Osteoblast (primary cell): ENCODE results near the gene PRDX3. TPM values are rescaled to one million over a fixed set of nuclear protein-coding genes. Genes with fewer than 3 reads are reported as not detected.

Experiments used
- DNase-seq: peaks from one replicate; pipeline ENCODE4 v3.0.0; 2011; ENCODE audit warnings: low spot score, mixed read lengths; ENCODE audit not compliant: insufficient read length; ENCODE audit errors: missing footprints
- H2AFZ ChIP-seq: 2 replicates; pipeline ENCODE4 v1.6.0; 2011; ENCODE audit warnings: mild to moderate bottlenecking, low read length
- H3K27ac ChIP-seq: 2 replicates; pipeline ENCODE4 v1.5.1; 2011; ENCODE audit warnings: mild to moderate bottlenecking, low read depth, low read length, moderate library complexity
- H3K27me3 ChIP-seq: 2 replicates; pipeline ENCODE4 v1.6.0; 2012; ENCODE audit warnings: mild to moderate bottlenecking, control low read depth, inconsistent platforms, low read length, moderate library complexity; ENCODE audit not compliant: insufficient read depth
- H3K36me3 ChIP-seq: 2 replicates; pipeline ENCODE4 v1.5.1; 2011; ENCODE audit warnings: mild to moderate bottlenecking, low read length, control low read depth, moderate library complexity; ENCODE audit not compliant: insufficient read depth
- H3K4me1 ChIP-seq: 2 replicates; pipeline ENCODE4 v1.5.1; 2011; ENCODE audit warnings: mild to moderate bottlenecking, low read length, control low read depth, moderate library complexity; ENCODE audit not compliant: insufficient read depth
- H3K4me2 ChIP-seq: 2 replicates; pipeline ENCODE4 v1.6.0; 2011; ENCODE audit warnings: mild to moderate bottlenecking, low read length; ENCODE audit not compliant: insufficient read depth
- H3K4me3 ChIP-seq: fragments of 200-600 bp; sonication (generic); 3 replicates; pipeline ENCODE4 v1.5.1; 2012; ENCODE audit warnings: mild to moderate bottlenecking, low read length, inconsistent platforms; ENCODE audit not compliant: insufficient read depth
- H3K79me2 ChIP-seq: 2 replicates; pipeline ENCODE4 v1.6.0; 2012; ENCODE audit warnings: mild to moderate bottlenecking, low read length, control low read depth, inconsistent platforms; ENCODE audit not compliant: insufficient read depth
- H3K9me3 ChIP-seq: 2 replicates; pipeline ENCODE4 v1.5.1; 2011; ENCODE audit warnings: low read depth, low read length, control low read depth
- H4K20me1 ChIP-seq: 2 replicates; pipeline ENCODE4 v1.6.0; 2012; ENCODE audit warnings: mild to moderate bottlenecking, low read length, control low read depth; ENCODE audit not compliant: insufficient read depth
- total RNA-seq: library from RNA; depleted of rRNA; stranded (reverse); fragments of >200 nt; gene quantifications from 2 replicates; pipeline ENCODE4 v1.2.3, GENCODE V29; 2012
- TF ChIP-seq, protein P1 (sequence below): IDR thresholded peaks from 2 replicates; pipeline ENCODE4 v1.5.1; 2011; ENCODE audit warnings: mild to moderate bottlenecking, low read depth, low read length, moderate library complexity; ENCODE audit errors: extremely low read depth

Gene PRDX3
- total RNA-seq, 1 donor = 119 TPM

DNA sequence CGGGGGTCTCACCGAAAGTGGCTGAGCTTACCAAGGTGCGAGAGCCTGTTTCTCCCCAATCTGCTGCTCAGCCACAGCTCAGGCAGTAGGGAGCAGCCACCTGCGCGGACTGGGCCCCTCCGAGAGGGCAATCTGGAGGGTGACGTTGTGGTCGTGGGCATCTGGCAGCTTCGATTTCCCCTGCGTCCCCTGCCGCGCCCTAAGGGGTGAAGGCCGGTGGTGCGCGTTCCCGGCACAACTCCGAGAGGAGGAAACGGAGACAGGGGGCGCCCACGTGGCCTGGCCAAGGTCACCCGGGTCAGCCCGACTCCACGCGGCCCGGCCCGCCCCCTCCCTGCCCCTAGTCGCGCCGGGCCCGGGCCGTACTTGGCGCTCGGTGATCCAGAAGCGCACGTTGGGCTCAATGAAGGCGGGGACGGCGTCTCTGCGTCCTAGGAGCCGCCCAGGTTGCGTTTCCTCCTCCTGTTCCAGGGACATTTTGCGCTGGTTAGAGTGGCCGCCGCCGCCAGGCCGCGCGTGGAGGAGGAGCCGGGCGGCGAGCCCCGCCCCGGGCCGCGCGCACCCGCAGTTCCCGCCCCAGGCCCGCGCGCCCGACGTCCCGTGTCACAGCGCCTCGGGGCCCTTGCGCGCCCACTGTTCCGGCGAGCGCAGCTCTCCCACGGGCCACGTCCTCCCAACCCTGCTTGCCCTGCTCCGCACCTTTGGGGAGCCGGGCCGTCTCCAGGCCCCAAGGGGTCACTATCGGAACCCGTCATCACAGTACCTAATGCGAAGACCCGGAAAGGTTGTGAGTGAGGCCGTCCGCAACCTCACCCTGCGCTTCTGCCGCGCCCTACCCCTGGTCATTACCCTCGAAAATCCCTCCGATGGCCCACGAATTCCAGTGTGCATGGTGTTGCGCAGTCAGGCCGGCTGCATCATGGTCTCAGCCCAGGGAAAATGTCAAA lies 13.2 kb downstream of the PRDX3 start, which contains the start of gene SFXN4:
TSS of gene SFXN4 (minus strand) at position 544 of the 947 bp plus-strand sequence. CDS start at position 477, 67 bp downstream.
- peak within 1 kb of the TSS; percentile 97 for H3K4me2 ChIP-seq
- DNase-seq = peak; percentile 96
- H3K9me3 ChIP-seq = no peaks in the 10 kb centered on the region
- H3K27me3 ChIP-seq = no peaks in the 10 kb centered on the region
- H3K36me3 ChIP-seq = peaks cover 34% of the 10 kb centered on the region
- peak within 1 kb of the TSS; percentile 97 for H2AFZ ChIP-seq
- no peaks in the 10 kb centered on the region for H4K20me1 ChIP-seq
- TF ChIP-seq, protein P1, sequence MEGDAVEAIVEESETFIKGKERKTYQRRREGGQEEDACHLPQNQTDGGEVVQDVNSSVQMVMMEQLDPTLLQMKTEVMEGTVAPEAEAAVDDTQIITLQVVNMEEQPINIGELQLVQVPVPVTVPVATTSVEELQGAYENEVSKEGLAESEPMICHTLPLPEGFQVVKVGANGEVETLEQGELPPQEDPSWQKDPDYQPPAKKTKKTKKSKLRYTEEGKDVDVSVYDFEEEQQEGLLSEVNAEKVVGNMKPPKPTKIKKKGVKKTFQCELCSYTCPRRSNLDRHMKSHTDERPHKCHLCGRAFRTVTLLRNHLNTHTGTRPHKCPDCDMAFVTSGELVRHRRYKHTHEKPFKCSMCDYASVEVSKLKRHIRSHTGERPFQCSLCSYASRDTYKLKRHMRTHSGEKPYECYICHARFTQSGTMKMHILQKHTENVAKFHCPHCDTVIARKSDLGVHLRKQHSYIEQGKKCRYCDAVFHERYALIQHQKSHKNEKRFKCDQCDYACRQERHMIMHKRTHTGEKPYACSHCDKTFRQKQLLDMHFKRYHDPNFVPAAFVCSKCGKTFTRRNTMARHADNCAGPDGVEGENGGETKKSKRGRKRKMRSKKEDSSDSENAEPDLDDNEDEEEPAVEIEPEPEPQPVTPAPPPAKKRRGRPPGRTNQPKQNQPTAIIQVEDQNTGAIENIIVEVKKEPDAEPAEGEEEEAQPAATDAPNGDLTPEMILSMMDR = no peak
- peak within 1 kb of the TSS; percentile 78 for H3K27ac ChIP-seq
- H3K4me3 ChIP-seq = peak within 1 kb of the TSS; percentile 91
- H3K4me1 ChIP-seq = peaks cover 8% of the 10 kb centered on the region
- H3K79me2 ChIP-seq = no peaks in the 10 kb centered on the region

DNA sequence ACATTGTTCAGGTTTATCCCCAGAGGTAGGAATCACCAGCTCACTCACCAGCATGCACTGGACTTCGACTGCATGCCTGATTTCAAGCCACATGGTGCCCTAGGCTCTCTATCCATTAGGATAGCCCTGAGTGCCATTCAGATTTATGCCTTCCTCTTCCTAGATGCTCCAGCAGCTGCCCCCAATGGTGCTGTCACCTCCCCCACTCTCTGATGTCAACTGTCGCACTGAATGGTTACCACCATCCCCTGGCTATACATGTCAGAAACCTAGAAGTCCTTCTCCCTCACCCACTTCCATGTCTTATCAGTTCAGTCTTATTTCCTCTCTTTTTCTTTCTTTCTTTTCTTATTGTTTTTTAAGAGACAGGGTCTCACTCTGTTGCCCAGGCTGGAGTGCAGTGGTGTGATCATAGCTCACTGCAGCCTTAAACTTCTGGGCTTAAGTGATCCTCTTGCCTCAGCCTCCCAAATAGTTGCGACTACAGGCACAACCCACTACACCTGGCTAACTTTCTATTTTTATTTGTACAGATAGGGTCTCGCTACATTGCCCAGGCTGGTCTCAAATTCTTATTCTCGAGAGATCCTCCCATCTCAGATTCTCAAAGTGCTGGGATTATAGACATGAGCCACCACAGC lies 16.0 kb downstream of the PRDX3 start:
- no peak overlapping the region for H3K27ac ChIP-seq
- no peaks in the 10 kb centered on the region for H4K20me1 ChIP-seq
- no peak overlapping the region for H2AFZ ChIP-seq
- TF ChIP-seq, protein P1 = no peak
- no peaks in the 10 kb centered on the region for H3K27me3 ChIP-seq
- peaks cover 8% of the 10 kb centered on the region for H3K4me1 ChIP-seq
- no peak overlapping the region for H3K4me3 ChIP-seq
- no peaks in the 10 kb centered on the region for H3K79me2 ChIP-seq
- no peaks in the 10 kb centered on the region for H3K9me3 ChIP-seq
- DNase-seq = no peak
- H3K4me2 ChIP-seq = no peak overlapping the region
- H3K36me3 ChIP-seq = peaks cover 20% of the 10 kb centered on the region

DNA sequence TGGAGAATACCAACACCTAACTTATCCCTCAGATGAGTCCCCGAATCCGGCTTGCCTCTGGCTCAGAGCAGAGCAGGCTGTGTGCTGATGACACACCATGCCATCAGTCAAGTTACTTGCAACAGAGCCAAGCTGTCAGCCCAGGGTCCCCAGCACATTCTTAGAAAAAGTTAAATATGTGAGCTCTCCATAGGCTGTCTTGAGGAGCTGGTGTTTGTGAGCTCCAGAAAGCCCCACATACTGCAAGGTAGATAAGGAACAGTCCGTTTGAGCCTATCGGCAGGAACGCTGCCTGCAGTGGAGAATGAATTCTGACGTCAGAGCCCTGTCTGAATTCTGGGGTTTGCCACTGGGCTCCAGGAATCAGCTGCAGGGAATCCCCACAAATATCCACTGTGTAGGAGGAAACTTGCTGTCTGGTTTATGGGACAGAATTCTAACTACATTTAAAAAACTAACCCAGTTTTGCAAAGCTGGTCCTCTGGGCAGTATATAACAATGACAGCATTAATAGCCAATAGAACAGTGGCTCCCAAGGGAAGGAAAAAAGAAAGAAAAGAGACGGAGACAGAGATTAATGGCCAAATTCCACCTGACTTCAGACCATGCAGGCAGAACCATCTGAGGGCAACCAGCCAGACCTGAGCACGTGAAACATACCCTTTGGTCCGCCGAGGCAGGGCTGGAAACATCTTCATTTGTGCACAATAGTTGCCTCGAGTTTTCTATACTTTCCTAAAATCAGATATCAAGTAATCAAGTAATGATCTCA lies 16.7 kb downstream of the PRDX3 start:
- H3K9me3 ChIP-seq = no peaks in the 10 kb centered on the region
- no peak overlapping the region for H3K4me2 ChIP-seq
- no peak overlapping the region for H3K27ac ChIP-seq
- no peak overlapping the region for H2AFZ ChIP-seq
- peaks cover 15% of the 10 kb centered on the region for H3K36me3 ChIP-seq
- H3K4me3 ChIP-seq = no peak overlapping the region
- TF ChIP-seq, protein P1 = no peak
- H3K27me3 ChIP-seq = no peaks in the 10 kb centered on the region
- peaks cover 8% of the 10 kb centered on the region for H3K4me1 ChIP-seq
- DNase-seq = no peak
- H3K79me2 ChIP-seq = no peaks in the 10 kb centered on the region
- H4K20me1 ChIP-seq = no peaks in the 10 kb centered on the region
